DOHH2 (cell line): Measurements from ENCODE around the gene PRDM15.

Source experiments
- EZH2phosphoT487 ChIP-seq: fragments of 200-600 bp; sonication (generic); IDR thresholded peaks from 2 replicates; pipeline ENCODE4 v1.6.1; 2017; ENCODE audit warnings: borderline replicate concordance, mild to moderate bottlenecking, antibody characterized with exemption, low read length, moderate library complexity, mixed read lengths
- TF ChIP-seq, protein P1 (sequence below): fragments of 200-600 bp; sonication (generic); IDR thresholded peaks from one replicate; pipeline ENCODE4 v1.5.1; 2014; ENCODE audit warnings: antibody characterized with exemption, mild to moderate bottlenecking, low read depth, low read length; ENCODE audit not compliant: poor library complexity, severe bottlenecking

- TF ChIP-seq, protein P1, sequence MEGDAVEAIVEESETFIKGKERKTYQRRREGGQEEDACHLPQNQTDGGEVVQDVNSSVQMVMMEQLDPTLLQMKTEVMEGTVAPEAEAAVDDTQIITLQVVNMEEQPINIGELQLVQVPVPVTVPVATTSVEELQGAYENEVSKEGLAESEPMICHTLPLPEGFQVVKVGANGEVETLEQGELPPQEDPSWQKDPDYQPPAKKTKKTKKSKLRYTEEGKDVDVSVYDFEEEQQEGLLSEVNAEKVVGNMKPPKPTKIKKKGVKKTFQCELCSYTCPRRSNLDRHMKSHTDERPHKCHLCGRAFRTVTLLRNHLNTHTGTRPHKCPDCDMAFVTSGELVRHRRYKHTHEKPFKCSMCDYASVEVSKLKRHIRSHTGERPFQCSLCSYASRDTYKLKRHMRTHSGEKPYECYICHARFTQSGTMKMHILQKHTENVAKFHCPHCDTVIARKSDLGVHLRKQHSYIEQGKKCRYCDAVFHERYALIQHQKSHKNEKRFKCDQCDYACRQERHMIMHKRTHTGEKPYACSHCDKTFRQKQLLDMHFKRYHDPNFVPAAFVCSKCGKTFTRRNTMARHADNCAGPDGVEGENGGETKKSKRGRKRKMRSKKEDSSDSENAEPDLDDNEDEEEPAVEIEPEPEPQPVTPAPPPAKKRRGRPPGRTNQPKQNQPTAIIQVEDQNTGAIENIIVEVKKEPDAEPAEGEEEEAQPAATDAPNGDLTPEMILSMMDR, result peak; percentile 56
- TF ChIP-seq EZH2phosphoT487, result no peak
Measured at GRCh38 chr21:41832596-41833496, 46.3 kb downstream of the PRDM15 start.
